ENCODE measurements around the gene ASPHD2. TPM values are rescaled to one million over a fixed set of nuclear protein-coding genes. Genes with fewer than 3 reads are reported as not detected.

ASPHD2 gene
- total and polyA plus RNA-seq, 2 of the 13 experiments (the other 11 are each of a cell fraction or from before 2014, with no cell fraction given) = 0.04 TPM

DNA sequence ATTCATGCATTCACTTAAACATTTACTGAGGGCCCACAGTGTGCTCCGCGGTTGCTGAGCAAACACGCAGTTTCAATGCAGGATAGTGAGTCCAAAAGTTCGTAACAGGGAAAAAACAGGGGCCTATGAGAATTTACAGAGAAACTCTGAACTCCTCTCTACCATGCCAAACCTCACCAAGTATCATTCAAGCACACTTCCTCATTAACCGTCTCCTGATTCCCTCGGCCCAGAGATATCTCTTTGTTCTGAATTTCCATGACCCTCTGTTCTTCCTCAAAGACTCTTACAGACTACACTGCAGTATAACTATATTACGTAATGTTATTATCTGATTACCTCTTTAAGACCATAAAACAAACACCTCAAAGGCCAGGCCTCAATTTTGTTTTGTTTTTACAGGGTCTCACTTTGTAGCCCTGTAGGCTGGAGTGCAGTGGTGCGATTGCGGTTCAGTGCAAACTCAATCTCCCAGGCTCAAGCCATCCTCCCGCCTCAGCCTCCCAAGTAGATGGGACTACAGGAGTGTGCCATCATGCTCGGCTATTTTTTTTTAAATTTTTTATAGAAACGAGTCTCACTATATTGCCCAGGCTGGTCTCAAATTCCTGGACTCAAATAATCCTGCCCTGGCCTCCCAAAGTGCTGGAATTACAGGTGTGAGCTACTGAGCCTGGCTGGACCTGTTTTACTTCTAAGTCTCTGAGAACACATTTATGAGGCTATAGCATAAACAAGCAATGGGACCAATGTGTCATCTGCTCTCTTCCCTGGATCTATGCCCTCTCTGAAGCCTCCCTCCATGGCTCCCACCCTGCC is 50.9 kb downstream of the ASPHD2 start (continued):
- TF ChIP-seq KDM6A (CRISPR knock-in tag; IDR thresholded peaks at IDR 0.05; ENCODE audit: low read depth) (peak; percentile 46; the same call in 1 of the 2 replicates), GABPB1 (CRISPR knock-in tag; IDR thresholded peaks at IDR 0.05) (no peak), ATF6 (CRISPR knock-in tag; conservative IDR thresholded peaks at IDR 0.05) (no peak), ZNF430 (CRISPR knock-in tag; IDR thresholded peaks at IDR 0.05) (peak; percentile 33; the same call in 1 of the 2 replicates), PRDM10 (CRISPR knock-in tag; IDR thresholded peaks at IDR 0.05; ENCODE audit: low read depth) (no peak), KAT2B (IDR thresholded peaks at IDR 0.05; ENCODE audit: borderline replicate concordance, low read depth, low read length) (no peak), ZNF281 (CRISPR knock-in tag; IDR thresholded peaks at IDR 0.05; ENCODE audit: borderline replicate concordance) (no peak), POLR2A (IDR thresholded peaks at IDR 0.05; ENCODE audit: insufficient read depth in 1 of 2, low read depth in 2 of 2, low read length in 2 of 2) (peak; percentile 46 to 77; a peak in 3 of 4 replicates), ZEB1 (IDR thresholded peaks at IDR 0.05; ENCODE audit: insufficient replicate concordance, low read depth) (peak; percentile 0), MYC (CRISPR knock-in tag; IDR thresholded peaks at IDR 0.05; ENCODE audit: borderline replicate concordance) (peak; percentile 26; the same call in 1 of the 2 replicates), MEF2D (CRISPR knock-in tag; IDR thresholded peaks at IDR 0.05) (no peak)
- TF ChIP-seq, protein P1, sequence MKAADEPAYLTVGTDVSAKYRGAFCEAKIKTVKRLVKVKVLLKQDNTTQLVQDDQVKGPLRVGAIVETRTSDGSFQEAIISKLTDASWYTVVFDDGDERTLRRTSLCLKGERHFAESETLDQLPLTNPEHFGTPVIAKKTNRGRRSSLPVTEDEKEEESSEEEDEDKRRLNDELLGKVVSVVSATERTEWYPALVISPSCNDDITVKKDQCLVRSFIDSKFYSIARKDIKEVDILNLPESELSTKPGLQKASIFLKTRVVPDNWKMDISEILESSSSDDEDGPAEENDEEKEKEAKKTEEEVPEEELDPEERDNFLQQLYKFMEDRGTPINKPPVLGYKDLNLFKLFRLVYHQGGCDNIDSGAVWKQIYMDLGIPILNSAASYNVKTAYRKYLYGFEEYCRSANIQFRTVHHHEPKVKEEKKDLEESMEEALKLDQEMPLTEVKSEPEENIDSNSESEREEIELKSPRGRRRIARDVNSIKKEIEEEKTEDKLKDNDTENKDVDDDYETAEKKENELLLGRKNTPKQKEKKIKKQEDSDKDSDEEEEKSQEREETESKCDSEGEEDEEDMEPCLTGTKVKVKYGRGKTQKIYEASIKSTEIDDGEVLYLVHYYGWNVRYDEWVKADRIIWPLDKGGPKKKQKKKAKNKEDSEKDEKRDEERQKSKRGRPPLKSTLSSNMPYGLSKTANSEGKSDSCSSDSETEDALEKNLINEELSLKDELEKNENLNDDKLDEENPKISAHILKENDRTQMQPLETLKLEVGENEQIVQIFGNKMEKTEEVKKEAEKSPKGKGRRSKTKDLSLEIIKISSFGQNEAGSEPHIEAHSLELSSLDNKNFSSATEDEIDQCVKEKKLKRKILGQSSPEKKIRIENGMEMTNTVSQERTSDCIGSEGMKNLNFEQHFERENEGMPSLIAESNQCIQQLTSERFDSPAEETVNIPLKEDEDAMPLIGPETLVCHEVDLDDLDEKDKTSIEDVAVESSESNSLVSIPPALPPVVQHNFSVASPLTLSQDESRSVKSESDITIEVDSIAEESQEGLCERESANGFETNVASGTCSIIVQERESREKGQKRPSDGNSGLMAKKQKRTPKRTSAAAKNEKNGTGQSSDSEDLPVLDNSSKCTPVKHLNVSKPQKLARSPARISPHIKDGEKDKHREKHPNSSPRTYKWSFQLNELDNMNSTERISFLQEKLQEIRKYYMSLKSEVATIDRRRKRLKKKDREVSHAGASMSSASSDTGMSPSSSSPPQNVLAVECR (CRISPR knock-in tag; IDR thresholded peaks at IDR 0.05; ENCODE audit: borderline replicate concordance) = no peak
- TF ChIP-seq, protein P2, sequence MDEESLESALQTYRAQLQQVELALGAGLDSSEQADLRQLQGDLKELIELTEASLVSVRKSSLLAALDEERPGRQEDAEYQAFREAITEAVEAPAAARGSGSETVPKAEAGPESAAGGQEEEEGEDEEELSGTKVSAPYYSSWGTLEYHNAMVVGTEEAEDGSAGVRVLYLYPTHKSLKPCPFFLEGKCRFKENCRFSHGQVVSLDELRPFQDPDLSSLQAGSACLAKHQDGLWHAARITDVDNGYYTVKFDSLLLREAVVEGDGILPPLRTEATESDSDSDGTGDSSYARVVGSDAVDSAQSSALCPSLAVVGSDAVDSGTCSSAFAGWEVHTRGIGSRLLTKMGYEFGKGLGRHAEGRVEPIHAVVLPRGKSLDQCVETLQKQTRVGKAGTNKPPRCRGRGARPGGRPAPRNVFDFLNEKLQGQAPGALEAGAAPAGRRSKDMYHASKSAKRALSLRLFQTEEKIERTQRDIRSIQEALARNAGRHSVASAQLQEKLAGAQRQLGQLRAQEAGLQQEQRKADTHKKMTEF (CRISPR knock-in tag; IDR thresholded peaks at IDR 0.05) = no peak

All from HepG2 (cell line).